HEK293 (cell line): ENCODE results near the gene MRLN.
A peak's percentile ranks its signal among the peaks of the same experiment; 100 is the strongest.

Experiments
- CTCF ChIP-seq: fragments of 450-650 bp; formaldehyde crosslinking; IDR thresholded peaks from 2 replicates; pipeline ENCODE4 v1.5.1; 2016; ENCODE audit warnings: missing biosample characterization, missing genetic modification characterization
- PBX3 ChIP-seq: sonication (generic); formaldehyde crosslinking; IDR thresholded peaks from 2 replicates; pipeline ENCODE4 v1.8.1; 2022; ENCODE audit warnings: mild to moderate bottlenecking, moderate library complexity, missing genetic modification reagents
- SP2 ChIP-seq: fragments of 450-650 bp; formaldehyde crosslinking; IDR thresholded peaks from 2 replicates; pipeline ENCODE4 v1.5.1; 2016; ENCODE audit warnings: missing biosample characterization, missing genetic modification characterization
- YY1 ChIP-seq: fragments of 450-650 bp; formaldehyde crosslinking; IDR thresholded peaks from 2 replicates; pipeline ENCODE4 v1.5.1; 2018; ENCODE audit warnings: missing biosample characterization, missing genetic modification characterization
- ZNF184 ChIP-seq: fragments of 450-650 bp; IDR thresholded peaks from 2 replicates; pipeline ENCODE4 v1.5.1; 2018; ENCODE audit warnings: missing biosample characterization, mild to moderate bottlenecking, missing genetic modification characterization
- ZNF324 ChIP-seq: fragments of 450-650 bp; formaldehyde crosslinking; IDR thresholded peaks from 2 replicates; pipeline ENCODE4 v1.5.1; 2016; ENCODE audit warnings: missing biosample characterization, missing genetic modification characterization
- ZNF510 ChIP-seq: fragments of 450-650 bp; formaldehyde crosslinking; IDR thresholded peaks from 2 replicates; pipeline ENCODE4 v1.5.1; 2018; ENCODE audit warnings: mild to moderate bottlenecking, missing genetic modification characterization, missing biosample characterization; ENCODE audit not compliant: insufficient replicate concordance
- ZNF701 ChIP-seq: fragments of 450-650 bp; formaldehyde crosslinking; IDR thresholded peaks from 2 replicates; pipeline ENCODE4 v1.5.1; 2016; ENCODE audit warnings: missing biosample characterization, missing genetic modification characterization
- TF ChIP-seq, protein P1 (sequence below): fragments of 450-650 bp; formaldehyde crosslinking; IDR thresholded peaks from 2 replicates; pipeline ENCODE4 v1.5.1; 2016; ENCODE audit warnings: missing biosample characterization, missing genetic modification characterization

DNA sequence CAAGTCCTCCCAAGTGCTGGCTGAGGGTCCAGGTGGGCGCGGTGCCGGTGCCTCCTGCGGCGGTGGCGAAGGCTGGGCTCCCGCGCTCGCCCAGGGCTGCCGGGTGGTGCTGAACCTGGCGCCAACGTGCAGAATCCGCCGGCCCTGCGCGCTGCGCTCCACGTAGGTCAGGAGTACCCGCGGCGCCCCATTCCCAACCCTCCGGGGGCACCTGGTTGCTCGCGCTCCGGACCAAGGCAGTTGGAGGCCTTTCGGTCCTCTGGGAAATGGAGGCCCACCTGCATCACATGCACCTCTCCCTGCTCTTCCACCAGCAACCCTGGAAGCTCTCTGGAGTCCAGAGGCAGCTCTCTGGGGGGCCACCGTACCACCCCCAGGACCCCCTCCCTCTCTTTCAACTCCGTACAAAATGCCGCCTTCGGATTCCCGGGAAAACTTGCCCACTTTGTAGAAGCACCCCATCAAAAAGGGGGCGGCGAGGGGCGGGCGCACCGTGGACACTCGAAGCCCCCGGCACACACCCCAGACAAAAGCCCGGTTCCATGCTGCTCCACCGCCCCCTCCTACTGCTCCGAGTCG, 44.4 kb downstream of the MRLN start:
- TF ChIP-seq, protein P1, sequence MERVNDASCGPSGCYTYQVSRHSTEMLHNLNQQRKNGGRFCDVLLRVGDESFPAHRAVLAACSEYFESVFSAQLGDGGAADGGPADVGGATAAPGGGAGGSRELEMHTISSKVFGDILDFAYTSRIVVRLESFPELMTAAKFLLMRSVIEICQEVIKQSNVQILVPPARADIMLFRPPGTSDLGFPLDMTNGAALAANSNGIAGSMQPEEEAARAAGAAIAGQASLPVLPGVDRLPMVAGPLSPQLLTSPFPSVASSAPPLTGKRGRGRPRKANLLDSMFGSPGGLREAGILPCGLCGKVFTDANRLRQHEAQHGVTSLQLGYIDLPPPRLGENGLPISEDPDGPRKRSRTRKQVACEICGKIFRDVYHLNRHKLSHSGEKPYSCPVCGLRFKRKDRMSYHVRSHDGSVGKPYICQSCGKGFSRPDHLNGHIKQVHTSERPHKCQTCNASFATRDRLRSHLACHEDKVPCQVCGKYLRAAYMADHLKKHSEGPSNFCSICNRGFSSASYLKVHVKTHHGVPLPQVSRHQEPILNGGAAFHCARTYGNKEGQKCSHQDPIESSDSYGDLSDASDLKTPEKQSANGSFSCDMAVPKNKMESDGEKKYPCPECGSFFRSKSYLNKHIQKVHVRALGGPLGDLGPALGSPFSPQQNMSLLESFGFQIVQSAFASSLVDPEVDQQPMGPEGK (tag by site-specific recombination), result peak; percentile 26
- TF ChIP-seq ZNF510 (tag by site-specific recombination) (no peak), CTCF (tag by site-specific recombination) (no peak), ZNF324 (no peak), ZNF701 (tag by site-specific recombination) (no peak), ZNF184 (no peak), SP2 (tag by site-specific recombination) (no peak), PBX3 (CRISPR knock-in tag) (no peak), YY1 (tag by site-specific recombination) (no peak)
